ENCODE data around the gene NUAK2.
"Not testable (repeated sequence)": the region's sequence is repeated elsewhere in the genome, so short reads cannot be mapped to it uniquely, and the experiment has no call there.

The NUAK2 gene

GRCh38 chr1:205317311-205317917 is 4.1 kb downstream of the NUAK2 start:
- DNase-seq, result no peak

- no peak for DNase-seq
Observed at GRCh38 chr1:205316161-205316566, 5.4 kb downstream of the NUAK2 start.

GRCh38 chr1:205315008-205315618 is 6.4 kb downstream of the NUAK2 start:
- DNase-seq, result no peak

- DNase-seq, result peak; percentile 44
Observed at GRCh38 chr1:205313563-205314308, 7.8 kb downstream of the NUAK2 start.

GRCh38 chr1:205312866-205313562 is 8.5 kb downstream of the NUAK2 start:
- no peak for DNase-seq

- DNase-seq, result no peak
Observed at GRCh38 chr1:205310976-205311704, 10.4 kb downstream of the NUAK2 start.

- no peak for DNase-seq
Observed at GRCh38 chr1:205309741-205310140, 11.8 kb downstream of the NUAK2 start.

- DNase-seq, result no peak
Observed at GRCh38 chr1:205306929-205307566, 14.5 kb downstream of the NUAK2 start.

GRCh38 chr1:205304695-205305070 is 16.9 kb downstream of the NUAK2 start:
- no peak for DNase-seq

GRCh38 chr1:205304046-205304694 is 17.4 kb downstream of the NUAK2 start:
- DNase-seq, result no peak

GRCh38 chr1:205303247-205303888 is 18.2 kb downstream of the NUAK2 start:
- no peak for DNase-seq

- no peak for DNase-seq
Observed at GRCh38 chr1:205301842-205302588, 19.5 kb downstream of the NUAK2 start.

GRCh38 chr1:205301205-205301821 is 20.2 kb downstream of the NUAK2 start:
- no peak for DNase-seq

- DNase-seq, result no peak
Observed at GRCh38 chr1:205300149-205300548, 21.4 kb downstream of the NUAK2 start.

- DNase-seq, result no peak
Observed at GRCh38 chr1:205298191-205298994, 23.2 kb downstream of the NUAK2 start.

GRCh38 chr1:205297546-205298177 is 23.9 kb downstream of the NUAK2 start:
- DNase-seq, result not testable (repeated sequence)

GRCh38 chr1:205296154-205296553 is 25.4 kb downstream of the NUAK2 start:
- DNase-seq, result no peak

GRCh38 chr1:205294934-205295333 is 26.6 kb downstream of the NUAK2 start:
- DNase-seq, result no peak

All from activated CD4-positive, CD25-positive, alpha-beta regulatory T cell treated with anti-CD3 and anti-CD28 coated beads, Interleukin-2, amount 50 U/mL, for 72 hours (primary cell).